Sigmoid colon (tissue), 7 donors: ENCODE data around the gene CTXN1. TPM values are rescaled to one million over a fixed set of nuclear protein-coding genes. Genes with fewer than 3 reads are reported as not detected.

Source experiments
- DNase-seq: peaks from one replicate; pipeline ENCODE4 v3.0.0-alpha.2; 2019
- H3K27ac ChIP-seq, 4 donors: fragments of 200-600 bp; sonication (generic); one replicate each; pipeline ENCODE4 v1.5.1; 2016 to 2019; ENCODE audit warnings: mild to moderate bottlenecking in 1 of 4
- H3K27me3 ChIP-seq, 3 donors: fragments of 200-600 bp; sonication (generic); one replicate each; pipeline ENCODE4 v1.5.1; 2019; ENCODE audit warnings: mild to moderate bottlenecking in 1 of 3
- H3K36me3 ChIP-seq, 4 donors: fragments of 200-600 bp; sonication (generic); one replicate each; pipeline ENCODE4 v1.5.1; 2016 to 2019
- H3K4me1 ChIP-seq, 4 donors: fragments of 200-600 bp; sonication (generic); one replicate each; pipeline ENCODE4 v1.5.1; 2017 to 2019
- H3K4me3 ChIP-seq, 4 donors: fragments of 200-600 bp; sonication (generic); one replicate each; pipeline ENCODE4 v1.5.1; 2017 to 2019; ENCODE audit warnings: mild to moderate bottlenecking in 2 of 4, moderate library complexity in 1 of 4
- H3K9me3 ChIP-seq, 4 donors: fragments of 200-600 bp in 3 of 4; sonication (generic) in 3 of 4; one replicate each; pipeline versions ENCODE4 v1.5.1 to v1.6.1; 2013 to 2019
- EP300 ChIP-seq, 4 donors: sonication (generic); formaldehyde crosslinking; IDR thresholded peaks; one replicate each; pipeline ENCODE4 v1.6.1; 2017; ENCODE audit warnings: antibody characterized with exemption in 4 of 4
- POLR2A ChIP-seq, 2 donors: fragments of 450-650 bp; IDR thresholded peaks; one replicate each; pipeline ENCODE4 v1.6.1; 2016; ENCODE audit warnings: antibody characterized with exemption in 2 of 2, mild to moderate bottlenecking in 2 of 2, moderate library complexity in 2 of 2
- POLR2AphosphoS5 ChIP-seq, 4 donors: sonication (generic); formaldehyde crosslinking; IDR thresholded peaks; one replicate each; pipeline ENCODE4 v1.6.1; 2017; ENCODE audit warnings: antibody characterized with exemption in 4 of 4
- WGBS, 2 donors: extraction: QIAGEN DNeasy Blood & Tissue Kit; methylation state at CpG; one replicate each; pipeline ENCODE4 v1.1.7; 2013; 5-methylcytosine and 5-hydroxymethylcytosine counted together
- intact Hi-C: fragments of 100-400 bp; cut with DNase I; formaldehyde crosslinking; loops from one replicate; pipeline ENCODE4 v1.15.1; 2023
- polyA plus RNA-seq, 3 donors: library from polyadenylated mRNA; stranded (reverse); fragments of 200-250 nt; gene quantifications; one replicate each; pipeline ENCODE4 v1.2.3, GENCODE V29; 2013
- total RNA-seq, 4 donors: library from RNA; depleted of rRNA; stranded (reverse); fragments of >200 nt; gene quantifications; one replicate each; pipeline ENCODE4 v1.1.0, GENCODE V29; 2016
- TF ChIP-seq, protein P1 (sequence below), 4 experiments: fragments of 450-650 bp in 3 of 4; fragments of 200-600 bp in 1 of 4; IDR thresholded peaks; one replicate each; pipeline ENCODE4 v1.5.1; 2016 to 2019; ENCODE audit warnings: antibody characterized with exemption in 4 of 4, mild to moderate bottlenecking in 3 of 4, moderate library complexity in 2 of 4
- donor health status: healthy with polysubstance abuse.
- donor health status: Bipolar disorder and iron deficiency.
- donor health status: healthy.

CTXN1 gene
- total RNA-seq (10 to 100 TPM; 25.3 to 92.2 (median 38.8) TPM), polyA plus RNA-seq (1 to 10 TPM in 1 of 3 donors, under 1 TPM in 2; 0.60 to 2.2 (median 0.92) TPM)

GRCh38 chr19:7926021-7926726 is at the start of gene CTXN1:
TSS of gene CTXN1 (minus strand) at chr19:7926135. CDS start at chr19:7925538, 597 bp downstream.
- H3K27ac ChIP-seq: peak within 1 kb of the TSS; percentile 89 to 97 (median 94)
- H3K27me3 ChIP-seq: no peaks in the 10 kb centered on the region
- peaks cover 0 to 97% (median 92%) of the 10 kb centered on the region in 4 donors for H3K4me1 ChIP-seq
- peak within 1 kb of the TSS; percentile 39 to 81 (median 64) for H3K4me3 ChIP-seq
- H3K9me3 ChIP-seq: no peaks in the 10 kb centered on the region
- WGBS, 2 donors: 13% methylated on average over 65 of the region's 65 CpGs
- DNase-seq: peak; percentile 88
- peaks cover 12 to 20% (median 13%) of the 10 kb centered on the region in 4 donors for H3K36me3 ChIP-seq
- TF ChIP-seq EP300 (IDR thresholded peaks at IDR 0.05): no peak
- peak; percentile 23 to 81 (median 60) for TF ChIP-seq POLR2AphosphoS5 (IDR thresholded peaks at IDR 0.05)
- TF ChIP-seq, protein P1, sequence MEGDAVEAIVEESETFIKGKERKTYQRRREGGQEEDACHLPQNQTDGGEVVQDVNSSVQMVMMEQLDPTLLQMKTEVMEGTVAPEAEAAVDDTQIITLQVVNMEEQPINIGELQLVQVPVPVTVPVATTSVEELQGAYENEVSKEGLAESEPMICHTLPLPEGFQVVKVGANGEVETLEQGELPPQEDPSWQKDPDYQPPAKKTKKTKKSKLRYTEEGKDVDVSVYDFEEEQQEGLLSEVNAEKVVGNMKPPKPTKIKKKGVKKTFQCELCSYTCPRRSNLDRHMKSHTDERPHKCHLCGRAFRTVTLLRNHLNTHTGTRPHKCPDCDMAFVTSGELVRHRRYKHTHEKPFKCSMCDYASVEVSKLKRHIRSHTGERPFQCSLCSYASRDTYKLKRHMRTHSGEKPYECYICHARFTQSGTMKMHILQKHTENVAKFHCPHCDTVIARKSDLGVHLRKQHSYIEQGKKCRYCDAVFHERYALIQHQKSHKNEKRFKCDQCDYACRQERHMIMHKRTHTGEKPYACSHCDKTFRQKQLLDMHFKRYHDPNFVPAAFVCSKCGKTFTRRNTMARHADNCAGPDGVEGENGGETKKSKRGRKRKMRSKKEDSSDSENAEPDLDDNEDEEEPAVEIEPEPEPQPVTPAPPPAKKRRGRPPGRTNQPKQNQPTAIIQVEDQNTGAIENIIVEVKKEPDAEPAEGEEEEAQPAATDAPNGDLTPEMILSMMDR (IDR thresholded peaks at IDR 0.05): peak in 2 of 4 experiments; percentile 9 to 11
- TF ChIP-seq POLR2A (IDR thresholded peaks at IDR 0.05): peak; percentile 22 to 35
- intact Hi-C loops: loop anchor here (10.0 kb wide), 3 partner anchors 439 to 1191 kb away; partner anchors contain the start of genes ANGPTL4, GPR108, MBD3L1 and TRIP10

DNA sequence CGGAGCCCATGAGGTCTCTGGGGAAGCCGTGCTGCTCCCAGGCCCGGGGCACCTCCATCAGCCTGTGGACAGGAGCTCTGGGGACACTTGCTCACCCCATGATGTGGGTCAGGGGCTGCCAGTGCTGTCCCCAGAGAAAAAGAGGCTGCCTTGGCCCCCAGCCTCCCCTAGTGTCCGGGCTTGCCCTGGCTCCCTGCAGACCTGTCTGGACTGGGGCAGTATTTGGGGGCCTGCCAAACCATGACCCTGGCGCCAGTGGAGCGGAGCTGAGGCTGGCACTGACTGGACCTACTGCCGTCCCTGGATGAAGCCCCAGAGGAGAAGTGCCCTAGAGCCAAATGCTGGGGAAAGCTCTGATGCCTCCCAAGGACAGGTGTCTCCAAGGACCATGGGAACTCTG is 49.1 kb upstream of the CTXN1 start:
- Histone ChIP-seq H3K27me3 (no peaks in the 10 kb centered on the region), H3K36me3 (peaks cover 10 to 89% (median 39%) of the 10 kb centered on the region in 4 donors), H3K27ac (no peak overlapping the region), H3K9me3 (no peaks in the 10 kb centered on the region), H3K4me3 (no peak overlapping the region), H3K4me1 (peaks cover 0 to 20% (median 19%) of the 10 kb centered on the region in 4 donors)
- intact Hi-C loops: no loop called here
- DNase-seq: no peak
- 93 to 97% methylated on average over 7 of the region's 7 CpGs for WGBS, 2 donors
- TF ChIP-seq POLR2A (IDR thresholded peaks at IDR 0.05) (no peak), EP300 (IDR thresholded peaks at IDR 0.05) (no peak), POLR2AphosphoS5 (IDR thresholded peaks at IDR 0.05) (no peak)
- TF ChIP-seq, protein P1 (IDR thresholded peaks at IDR 0.05): no peak

DNA sequence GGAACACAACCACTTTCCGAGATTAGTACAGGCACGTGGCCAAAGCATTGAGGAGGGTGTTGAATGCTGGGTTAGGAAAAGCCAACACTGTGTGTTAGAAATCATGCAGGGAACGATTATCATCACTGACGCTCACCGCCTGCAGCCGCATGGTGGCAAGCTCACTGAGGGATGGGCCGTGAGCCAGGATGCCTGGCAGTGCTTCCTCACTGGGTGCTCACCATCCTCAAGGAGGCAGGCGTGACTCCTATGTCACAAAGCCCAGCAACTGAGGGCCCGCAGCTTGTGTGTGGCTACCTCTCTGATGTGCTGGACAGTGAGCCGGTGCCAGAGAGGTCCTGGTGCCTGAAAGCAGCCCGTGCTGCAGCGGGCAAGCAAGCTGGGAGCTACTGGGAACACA is 47.9 kb upstream of the CTXN1 start:
- Histone ChIP-seq H3K27ac (no peak overlapping the region), H3K4me1 (peaks cover 0 to 14% (median 14%) of the 10 kb centered on the region in 4 donors), H3K4me3 (no peak overlapping the region), H3K27me3 (no peaks in the 10 kb centered on the region), H3K36me3 (peaks cover 4 to 89% (median 31%) of the 10 kb centered on the region in 4 donors), H3K9me3 (no peaks in the 10 kb centered on the region)
- DNase-seq: no peak
- intact Hi-C loops: no loop called here
- WGBS, 2 donors: 96 to 97% methylated on average over 12 of the region's 12 CpGs
- TF ChIP-seq POLR2A (IDR thresholded peaks at IDR 0.05): no peak
- TF ChIP-seq POLR2AphosphoS5 (IDR thresholded peaks at IDR 0.05): no peak

DNA sequence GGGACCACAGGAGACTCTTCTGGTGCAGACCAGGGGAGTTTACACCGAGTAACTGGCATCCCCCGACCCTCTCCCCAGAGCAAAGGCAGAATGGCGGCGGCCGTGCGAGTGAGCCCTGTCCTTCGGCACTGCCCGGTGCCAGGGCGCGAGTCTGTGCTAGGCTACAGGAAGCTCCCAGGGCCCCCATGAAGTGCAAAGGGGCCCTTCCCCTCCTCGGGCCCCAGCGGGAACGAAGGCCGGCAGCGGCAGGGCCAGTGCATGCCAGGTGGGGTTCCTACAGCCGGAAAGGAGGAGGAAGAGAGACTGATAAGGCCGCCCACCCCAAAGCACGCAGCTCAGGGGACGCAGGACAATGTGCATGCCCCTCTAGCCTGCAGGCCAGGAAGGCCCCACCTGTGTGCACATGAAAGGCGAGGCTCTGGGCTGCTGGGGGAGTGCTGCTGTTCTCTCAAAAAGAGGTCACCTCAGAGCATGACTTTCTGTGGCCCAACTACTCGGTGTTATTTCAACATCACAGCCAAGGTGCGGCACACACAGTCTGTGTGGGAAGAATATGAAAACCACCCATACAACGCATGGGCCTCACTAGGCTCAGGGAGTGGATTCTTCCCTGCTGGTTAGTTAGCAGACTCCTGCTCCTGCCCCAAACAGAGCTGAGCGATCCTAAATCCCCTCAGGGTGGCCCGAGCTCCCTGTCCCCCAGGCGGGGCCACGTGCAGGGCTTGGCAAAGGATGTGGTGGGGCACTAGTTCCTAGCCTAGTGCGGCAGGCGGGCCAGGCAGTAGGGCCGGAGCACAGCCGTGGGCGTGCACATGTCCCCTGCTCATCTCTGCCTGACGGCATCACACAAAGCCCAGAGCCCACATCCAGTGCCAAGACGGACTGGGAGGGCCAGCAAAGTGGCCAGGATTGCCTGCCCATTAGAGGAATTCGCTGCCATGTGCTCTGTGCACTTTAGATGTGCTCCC is 45.9 kb upstream of the CTXN1 start:
- Histone ChIP-seq H3K36me3 (peaks cover 19 to 91% (median 40%) of the 10 kb centered on the region in 4 donors), H3K27me3 (no peaks in the 10 kb centered on the region), H3K4me3 (no peak overlapping the region), H3K4me1 (no peaks in the 10 kb centered on the region), H3K9me3 (no peaks in the 10 kb centered on the region), H3K27ac (no peak overlapping the region)
- intact Hi-C loops: no loop called here
- 90 to 93% methylated on average over 35 of the region's 35 CpGs for WGBS, 2 donors
- TF ChIP-seq POLR2A (IDR thresholded peaks at IDR 0.05) (no peak), EP300 (IDR thresholded peaks at IDR 0.05) (no peak), POLR2AphosphoS5 (IDR thresholded peaks at IDR 0.05) (no peak)
- TF ChIP-seq, protein P1 (IDR thresholded peaks at IDR 0.05): no peak
- DNase-seq: no peak
